ENCODE results near the gene CHD5. TPM values are rescaled to one million over a fixed set of nuclear protein-coding genes. Genes with fewer than 3 reads are reported as not detected.

CHD5 gene
- total RNA-seq, 1 experiment from 2014 or later: 2.4 TPM

DNA sequence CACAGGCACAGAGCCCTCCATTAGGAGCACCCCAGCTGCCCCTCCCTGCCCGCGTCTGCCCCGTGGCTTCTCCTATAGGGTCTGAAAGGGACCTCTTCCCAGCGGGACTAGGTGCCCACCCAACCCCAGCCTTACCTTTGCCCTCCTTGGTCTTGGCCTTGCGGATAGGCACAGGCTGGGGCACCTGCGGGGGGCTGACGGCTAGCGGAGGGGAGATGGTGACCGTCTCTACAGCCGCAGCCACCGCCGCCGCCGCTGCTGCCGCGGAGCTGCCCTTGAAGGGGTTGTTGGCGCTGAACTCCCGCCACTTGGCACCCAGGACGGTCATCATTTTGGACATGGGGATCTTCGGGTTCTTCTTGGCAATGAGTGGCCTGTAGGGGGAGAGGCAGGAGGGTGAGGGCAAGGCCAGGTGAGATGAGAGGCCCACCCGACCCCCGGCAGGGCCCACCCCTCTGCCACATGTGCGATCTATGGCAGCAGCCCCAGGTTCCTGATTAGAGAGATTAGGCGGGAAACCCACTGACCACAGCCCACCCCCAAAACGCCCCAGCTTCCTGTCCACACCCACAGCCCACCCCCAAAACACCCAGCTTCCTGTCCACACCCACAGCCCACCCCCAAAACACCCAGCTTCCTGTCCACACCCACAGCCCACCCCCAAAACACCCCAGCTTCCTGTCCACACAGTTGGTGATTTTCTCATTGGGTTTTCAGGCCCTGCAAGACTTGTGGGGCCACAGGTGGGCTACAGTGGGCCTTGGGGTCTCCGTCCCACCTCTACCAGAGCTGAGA, 25.4 kb downstream of the CHD5 start (continued):
- TF ChIP-seq FOXJ3 (CRISPR knock-in tag; IDR thresholded peaks at IDR 0.05; ENCODE audit: borderline replicate concordance) (no peak), HMGA2 (CRISPR knock-in tag; IDR thresholded peaks at IDR 0.05) (no peak), NR2C2 (CRISPR knock-in tag; IDR thresholded peaks at IDR 0.05) (no peak), GTF2I (CRISPR knock-in tag; conservative IDR thresholded peaks at IDR 0.05) (no peak), TEAD1 (CRISPR knock-in tag; IDR thresholded peaks at IDR 0.05) (no peak)

DNA sequence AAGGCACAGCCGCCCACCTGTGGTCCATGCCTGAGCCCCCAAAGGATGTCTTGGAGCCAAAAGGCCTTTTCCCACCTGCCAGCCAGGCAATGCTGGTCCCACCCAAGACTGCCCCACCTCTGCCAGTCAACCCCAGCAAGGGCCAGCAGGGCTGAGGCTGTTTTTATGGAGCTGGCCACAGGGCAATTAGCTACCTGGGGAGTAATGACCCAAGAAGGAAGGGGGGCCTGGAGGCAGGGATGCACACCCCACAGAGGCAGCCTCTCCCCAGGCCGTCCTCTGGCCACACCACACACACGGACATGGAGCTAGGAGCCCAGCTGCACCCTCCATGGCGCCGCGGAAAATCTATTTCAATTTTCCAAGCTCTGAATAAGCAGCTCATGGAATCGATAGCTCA, 27.2 kb downstream of the CHD5 start:
- TF ChIP-seq, protein P1, sequence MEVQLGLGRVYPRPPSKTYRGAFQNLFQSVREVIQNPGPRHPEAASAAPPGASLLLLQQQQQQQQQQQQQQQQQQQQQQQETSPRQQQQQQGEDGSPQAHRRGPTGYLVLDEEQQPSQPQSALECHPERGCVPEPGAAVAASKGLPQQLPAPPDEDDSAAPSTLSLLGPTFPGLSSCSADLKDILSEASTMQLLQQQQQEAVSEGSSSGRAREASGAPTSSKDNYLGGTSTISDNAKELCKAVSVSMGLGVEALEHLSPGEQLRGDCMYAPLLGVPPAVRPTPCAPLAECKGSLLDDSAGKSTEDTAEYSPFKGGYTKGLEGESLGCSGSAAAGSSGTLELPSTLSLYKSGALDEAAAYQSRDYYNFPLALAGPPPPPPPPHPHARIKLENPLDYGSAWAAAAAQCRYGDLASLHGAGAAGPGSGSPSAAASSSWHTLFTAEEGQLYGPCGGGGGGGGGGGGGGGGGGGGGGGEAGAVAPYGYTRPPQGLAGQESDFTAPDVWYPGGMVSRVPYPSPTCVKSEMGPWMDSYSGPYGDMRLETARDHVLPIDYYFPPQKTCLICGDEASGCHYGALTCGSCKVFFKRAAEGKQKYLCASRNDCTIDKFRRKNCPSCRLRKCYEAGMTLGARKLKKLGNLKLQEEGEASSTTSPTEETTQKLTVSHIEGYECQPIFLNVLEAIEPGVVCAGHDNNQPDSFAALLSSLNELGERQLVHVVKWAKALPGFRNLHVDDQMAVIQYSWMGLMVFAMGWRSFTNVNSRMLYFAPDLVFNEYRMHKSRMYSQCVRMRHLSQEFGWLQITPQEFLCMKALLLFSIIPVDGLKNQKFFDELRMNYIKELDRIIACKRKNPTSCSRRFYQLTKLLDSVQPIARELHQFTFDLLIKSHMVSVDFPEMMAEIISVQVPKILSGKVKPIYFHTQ (CRISPR knock-in tag; IDR thresholded peaks at IDR 0.05): no peak
- TF ChIP-seq OVOL2 (CRISPR knock-in tag; IDR thresholded peaks at IDR 0.05; ENCODE audit: borderline replicate concordance): no peak
- TF ChIP-seq ZNF416 (CRISPR knock-in tag; IDR thresholded peaks at IDR 0.05): no peak
- TF ChIP-seq, protein P2, sequence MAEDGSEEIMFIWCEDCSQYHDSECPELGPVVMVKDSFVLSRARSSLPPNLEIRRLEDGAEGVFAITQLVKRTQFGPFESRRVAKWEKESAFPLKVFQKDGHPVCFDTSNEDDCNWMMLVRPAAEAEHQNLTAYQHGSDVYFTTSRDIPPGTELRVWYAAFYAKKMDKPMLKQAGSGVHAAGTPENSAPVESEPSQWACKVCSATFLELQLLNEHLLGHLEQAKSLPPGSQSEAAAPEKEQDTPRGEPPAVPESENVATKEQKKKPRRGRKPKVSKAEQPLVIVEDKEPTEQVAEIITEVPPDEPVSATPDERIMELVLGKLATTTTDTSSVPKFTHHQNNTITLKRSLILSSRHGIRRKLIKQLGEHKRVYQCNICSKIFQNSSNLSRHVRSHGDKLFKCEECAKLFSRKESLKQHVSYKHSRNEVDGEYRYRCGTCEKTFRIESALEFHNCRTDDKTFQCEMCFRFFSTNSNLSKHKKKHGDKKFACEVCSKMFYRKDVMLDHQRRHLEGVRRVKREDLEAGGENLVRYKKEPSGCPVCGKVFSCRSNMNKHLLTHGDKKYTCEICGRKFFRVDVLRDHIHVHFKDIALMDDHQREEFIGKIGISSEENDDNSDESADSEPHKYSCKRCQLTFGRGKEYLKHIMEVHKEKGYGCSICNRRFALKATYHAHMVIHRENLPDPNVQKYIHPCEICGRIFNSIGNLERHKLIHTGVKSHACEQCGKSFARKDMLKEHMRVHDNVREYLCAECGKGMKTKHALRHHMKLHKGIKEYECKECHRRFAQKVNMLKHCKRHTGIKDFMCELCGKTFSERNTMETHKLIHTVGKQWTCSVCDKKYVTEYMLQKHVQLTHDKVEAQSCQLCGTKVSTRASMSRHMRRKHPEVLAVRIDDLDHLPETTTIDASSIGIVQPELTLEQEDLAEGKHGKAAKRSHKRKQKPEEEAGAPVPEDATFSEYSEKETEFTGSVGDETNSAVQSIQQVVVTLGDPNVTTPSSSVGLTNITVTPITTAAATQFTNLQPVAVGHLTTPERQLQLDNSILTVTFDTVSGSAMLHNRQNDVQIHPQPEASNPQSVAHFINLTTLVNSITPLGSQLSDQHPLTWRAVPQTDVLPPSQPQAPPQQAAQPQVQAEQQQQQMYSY (CRISPR knock-in tag; IDR thresholded peaks at IDR 0.05): no peak
- no peak for TF ChIP-seq NR2C2 (CRISPR knock-in tag; IDR thresholded peaks at IDR 0.05)
- no peak for TF ChIP-seq ZNF121 (CRISPR knock-in tag; IDR thresholded peaks at IDR 0.05)
- TF ChIP-seq IRF2 (CRISPR knock-in tag; IDR thresholded peaks at IDR 0.05; ENCODE audit: borderline replicate concordance, low read depth): no peak
- TF ChIP-seq MYBL2 (CRISPR knock-in tag; IDR thresholded peaks at IDR 0.05): no peak
- TF ChIP-seq, protein P3, sequence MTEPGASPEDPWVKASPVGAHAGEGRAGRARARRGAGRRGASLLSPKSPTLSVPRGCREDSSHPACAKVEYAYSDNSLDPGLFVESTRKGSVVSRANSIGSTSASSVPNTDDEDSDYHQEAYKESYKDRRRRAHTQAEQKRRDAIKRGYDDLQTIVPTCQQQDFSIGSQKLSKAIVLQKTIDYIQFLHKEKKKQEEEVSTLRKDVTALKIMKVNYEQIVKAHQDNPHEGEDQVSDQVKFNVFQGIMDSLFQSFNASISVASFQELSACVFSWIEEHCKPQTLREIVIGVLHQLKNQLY (CRISPR knock-in tag; IDR thresholded peaks at IDR 0.05): no peak
- TF ChIP-seq, protein P4, sequence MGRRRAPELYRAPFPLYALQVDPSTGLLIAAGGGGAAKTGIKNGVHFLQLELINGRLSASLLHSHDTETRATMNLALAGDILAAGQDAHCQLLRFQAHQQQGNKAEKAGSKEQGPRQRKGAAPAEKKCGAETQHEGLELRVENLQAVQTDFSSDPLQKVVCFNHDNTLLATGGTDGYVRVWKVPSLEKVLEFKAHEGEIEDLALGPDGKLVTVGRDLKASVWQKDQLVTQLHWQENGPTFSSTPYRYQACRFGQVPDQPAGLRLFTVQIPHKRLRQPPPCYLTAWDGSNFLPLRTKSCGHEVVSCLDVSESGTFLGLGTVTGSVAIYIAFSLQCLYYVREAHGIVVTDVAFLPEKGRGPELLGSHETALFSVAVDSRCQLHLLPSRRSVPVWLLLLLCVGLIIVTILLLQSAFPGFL (CRISPR knock-in tag; IDR thresholded peaks at IDR 0.05; ENCODE audit: borderline replicate concordance): no peak
- no peak for TF ChIP-seq ATF1 (CRISPR knock-in tag; IDR thresholded peaks at IDR 0.05)
- no peak for TF ChIP-seq TEAD1 (CRISPR knock-in tag; IDR thresholded peaks at IDR 0.05)
- TF ChIP-seq ZNF671 (CRISPR knock-in tag; IDR thresholded peaks at IDR 0.05): no peak
- peaks cover 4% of the 10 kb centered on the region; the same call in 1 of the 2 replicates for H3K4me1 Mint-ChIP-seq
- POLR2A ChIA-PET: no interaction called here
- H3K9me3 Mint-ChIP-seq: no peaks in the 10 kb centered on the region
- peaks cover 7% of the 10 kb centered on the region for H3K27me3 Mint-ChIP-seq (ENCODE audit: low read depth)
- CTCF ChIA-PET: interaction anchor here (0.7 to 1.3 kb wide), 4 partner anchors 9 to 100 kb away, joined by 3 to 7 read pairs (median 4); no protein-coding TSS in a partner anchor
- H3K27ac Mint-ChIP-seq: no peak overlapping the region
- no peaks in the 10 kb centered on the region for H3K36me3 Mint-ChIP-seq
- ATAC-seq: no peak
- H3K4me3 Mint-ChIP-seq: no peak overlapping the region
- no peak for DNase-seq (ENCODE audit: low spot score)
